Nephron progenitor cell (in vitro differentiated cells): ENCODE data around the gene CD6.
A peak's percentile ranks its signal among the peaks of the same experiment; 100 is the strongest.

ENCODE experiments used
- DNase-seq: peaks from one replicate; pipeline ENCODE4 v3.0.0; 2021
- H3K27ac Mint-ChIP-seq: 2 replicates; pipeline ENCODE4 v1.8.0; 2021; ENCODE audit warnings: mild to moderate bottlenecking, moderate library complexity, mixed read lengths
- H3K27me3 Mint-ChIP-seq: 2 replicates; pipeline ENCODE4 v1.8.0; 2021; ENCODE audit warnings: mild to moderate bottlenecking, low read depth, mixed read lengths; ENCODE audit not compliant: poor library complexity
- H3K36me3 Mint-ChIP-seq: 2 replicates; pipeline ENCODE4 v1.8.0; 2021; ENCODE audit warnings: low read depth, mixed read lengths
- H3K4me1 Mint-ChIP-seq: 2 replicates; pipeline ENCODE4 v1.8.0; 2021; ENCODE audit warnings: mixed read lengths
- H3K4me3 Mint-ChIP-seq: 2 replicates; pipeline ENCODE4 v1.8.0; 2021; ENCODE audit warnings: mild to moderate bottlenecking, moderate library complexity, mixed read lengths
- H3K9me3 Mint-ChIP-seq: 2 replicates; pipeline ENCODE4 v1.8.0; 2021; ENCODE audit warnings: mild to moderate bottlenecking, moderate library complexity, mixed read lengths
- TF ChIP-seq, protein P1 (sequence below): fragments of 200-600 bp; sonication (generic); IDR thresholded peaks from 2 replicates; pipeline ENCODE4 v1.5.0; 2021; ENCODE audit warnings: antibody characterized with exemption

The CD6 gene

DNA sequence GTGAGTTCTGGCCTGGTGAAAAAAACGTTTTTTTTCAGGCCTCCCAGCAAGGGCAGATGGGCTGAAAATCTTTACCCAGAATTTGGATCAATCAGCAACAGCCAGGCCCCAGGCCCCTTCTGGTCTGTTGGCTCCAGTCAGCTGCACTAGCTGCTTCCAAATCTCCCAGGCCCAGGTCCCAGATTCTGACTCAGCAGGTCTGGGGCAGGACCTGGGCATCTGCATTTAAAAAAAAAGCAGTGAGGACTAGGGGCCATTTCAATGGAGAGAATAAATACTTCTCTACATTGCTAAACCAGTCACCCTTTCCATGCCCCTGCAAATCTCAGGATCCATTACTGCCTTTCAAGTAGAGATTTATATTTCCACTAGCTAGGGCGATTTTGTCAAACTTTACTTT is 23.8 kb upstream of the CD6 start:
- TF ChIP-seq, protein P1, sequence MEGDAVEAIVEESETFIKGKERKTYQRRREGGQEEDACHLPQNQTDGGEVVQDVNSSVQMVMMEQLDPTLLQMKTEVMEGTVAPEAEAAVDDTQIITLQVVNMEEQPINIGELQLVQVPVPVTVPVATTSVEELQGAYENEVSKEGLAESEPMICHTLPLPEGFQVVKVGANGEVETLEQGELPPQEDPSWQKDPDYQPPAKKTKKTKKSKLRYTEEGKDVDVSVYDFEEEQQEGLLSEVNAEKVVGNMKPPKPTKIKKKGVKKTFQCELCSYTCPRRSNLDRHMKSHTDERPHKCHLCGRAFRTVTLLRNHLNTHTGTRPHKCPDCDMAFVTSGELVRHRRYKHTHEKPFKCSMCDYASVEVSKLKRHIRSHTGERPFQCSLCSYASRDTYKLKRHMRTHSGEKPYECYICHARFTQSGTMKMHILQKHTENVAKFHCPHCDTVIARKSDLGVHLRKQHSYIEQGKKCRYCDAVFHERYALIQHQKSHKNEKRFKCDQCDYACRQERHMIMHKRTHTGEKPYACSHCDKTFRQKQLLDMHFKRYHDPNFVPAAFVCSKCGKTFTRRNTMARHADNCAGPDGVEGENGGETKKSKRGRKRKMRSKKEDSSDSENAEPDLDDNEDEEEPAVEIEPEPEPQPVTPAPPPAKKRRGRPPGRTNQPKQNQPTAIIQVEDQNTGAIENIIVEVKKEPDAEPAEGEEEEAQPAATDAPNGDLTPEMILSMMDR = no peak
- Mint-ChIP-seq H3K9me3 (no peaks in the 10 kb centered on the region), H3K4me1 (peaks cover 66% of the 10 kb centered on the region), H3K4me3 (no peak overlapping the region), H3K27me3 (peaks cover 47% of the 10 kb centered on the region), H3K27ac (no peak overlapping the region), H3K36me3 (no peaks in the 10 kb centered on the region)
- no peak for DNase-seq

GRCh38 chr11:60948250-60948649 is 23.2 kb upstream of the CD6 start:
- peak overlapping the region; percentile 18 for H3K4me3 Mint-ChIP-seq
- TF ChIP-seq, protein P1 = no peak
- H3K27me3 Mint-ChIP-seq = peaks cover 52% of the 10 kb centered on the region
- peaks cover 66% of the 10 kb centered on the region for H3K4me1 Mint-ChIP-seq
- no peaks in the 10 kb centered on the region for H3K36me3 Mint-ChIP-seq
- DNase-seq = no peak
- no peak overlapping the region for H3K27ac Mint-ChIP-seq
- H3K9me3 Mint-ChIP-seq = no peaks in the 10 kb centered on the region

DNA sequence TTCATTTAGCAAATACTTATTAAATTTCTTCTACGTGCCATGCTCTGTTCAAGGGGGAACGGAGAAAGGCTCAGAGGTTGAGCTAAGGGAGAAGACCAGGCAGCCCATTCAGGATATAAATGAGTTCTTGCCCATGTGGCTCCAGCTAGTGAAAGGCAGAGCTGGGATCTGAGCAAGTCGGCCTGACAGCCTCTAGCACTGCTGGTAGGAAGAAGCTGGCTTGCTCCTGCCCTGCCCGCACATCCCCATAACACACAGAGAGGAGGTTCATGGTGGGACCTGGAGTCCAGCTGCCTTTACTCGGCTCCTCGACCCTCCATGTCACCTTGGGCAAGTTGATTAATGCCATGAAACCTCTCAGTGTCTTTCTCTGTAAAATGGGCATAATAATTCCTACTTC is 21.5 kb upstream of the CD6 start:
- DNase-seq = no peak
- Mint-ChIP-seq H3K4me1 (peaks cover 69% of the 10 kb centered on the region), H3K9me3 (no peaks in the 10 kb centered on the region), H3K27me3 (peaks cover 56% of the 10 kb centered on the region), H3K36me3 (no peaks in the 10 kb centered on the region), H3K27ac (peak overlapping the region; percentile 54), H3K4me3 (peak overlapping the region; percentile 74)
- TF ChIP-seq, protein P1 = no peak

DNA sequence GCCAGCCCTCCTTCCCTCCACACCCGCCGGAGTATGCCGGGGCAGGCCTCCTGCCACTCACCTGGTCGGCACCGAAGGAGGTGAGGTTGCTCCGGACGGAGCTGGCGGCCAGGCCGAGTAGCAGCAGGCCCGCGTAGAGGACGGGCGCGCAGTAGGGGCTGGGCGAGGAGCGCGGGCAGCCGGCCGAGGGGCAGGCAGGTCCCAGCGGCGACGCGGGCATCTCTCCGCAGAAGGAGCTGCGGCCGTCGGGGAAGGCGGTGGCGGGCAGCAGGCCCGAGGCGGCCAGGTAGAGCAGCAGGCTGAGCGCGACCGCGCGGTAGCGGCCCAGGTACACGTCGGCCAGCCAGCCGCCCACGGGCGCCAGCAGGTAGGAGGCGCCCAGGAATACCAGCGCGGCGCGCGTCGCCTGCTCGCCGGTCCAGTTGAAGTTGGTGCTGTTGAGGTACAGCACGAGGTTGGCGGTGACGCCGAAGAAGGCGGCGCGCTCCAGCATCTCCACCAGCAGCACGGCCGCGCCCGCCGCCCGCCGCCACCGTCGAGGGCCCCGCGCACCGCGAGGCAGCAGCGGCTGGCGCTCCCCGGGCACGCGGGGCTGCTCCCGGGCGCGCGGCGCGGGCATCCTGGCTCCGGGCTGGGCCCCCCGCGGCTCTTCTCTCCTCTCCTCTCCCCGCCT is 20.4 kb upstream of the CD6 start:
- Mint-ChIP-seq H3K4me1 (peaks cover 66% of the 10 kb centered on the region), H3K36me3 (no peaks in the 10 kb centered on the region), H3K27ac (no peak overlapping the region), H3K9me3 (no peaks in the 10 kb centered on the region), H3K27me3 (peaks cover 59% of the 10 kb centered on the region), H3K4me3 (peak overlapping the region; percentile 74)
- TF ChIP-seq, protein P1 = no peak
- peak; percentile 60 for DNase-seq

- Mint-ChIP-seq H3K27me3 (peaks cover 61% of the 10 kb centered on the region), H3K9me3 (no peaks in the 10 kb centered on the region), H3K4me3 (peak overlapping the region; percentile 68), H3K36me3 (no peaks in the 10 kb centered on the region), H3K4me1 (peaks cover 61% of the 10 kb centered on the region), H3K27ac (no peak overlapping the region)
- DNase-seq = no peak
- TF ChIP-seq, protein P1 = no peak
These were observed 19.9 kb upstream of the CD6 start for GRCh38 chr11:60951606-60951903.
